Measurements from ENCODE around the gene CFAP97D2. TPM values are rescaled to one million over a fixed set of nuclear protein-coding genes. Genes with fewer than 3 reads are reported as not detected.
"Not testable (repeated sequence)": the region's sequence is repeated elsewhere in the genome, so short reads cannot be mapped to it uniquely, and the experiment has no call there.

The CFAP97D2 gene
- total RNA-seq, 6 experiments from 2014 or later = not detected

DNA sequence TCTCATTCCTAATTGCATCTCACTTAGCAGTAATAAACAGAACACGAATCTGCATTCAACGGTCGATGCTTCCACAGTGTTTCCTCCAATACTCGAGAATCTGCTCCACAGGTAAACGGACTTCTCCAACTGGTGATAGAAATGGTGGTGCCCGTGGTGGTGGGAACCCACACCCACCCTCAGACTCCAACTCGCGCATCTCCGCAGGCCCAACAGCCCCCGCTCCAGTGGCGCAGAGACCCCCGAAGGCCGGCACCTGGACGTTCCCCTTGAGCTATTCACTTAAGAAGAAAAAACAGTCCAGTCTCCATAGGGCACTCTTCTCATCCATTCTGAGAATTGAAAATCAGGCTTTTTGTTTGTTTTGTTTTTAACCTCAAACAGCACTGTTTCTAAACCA lies 32.9 kb upstream of the CFAP97D2 start:
- peak in 2 of 3 donors; percentile 29 to 31 for DNase-seq
- no peak overlapping the region for H3K4me3 ChIP-seq
- no peaks in the 10 kb centered on the region for H3K36me3 ChIP-seq
- no peaks in the 10 kb centered on the region for H3K9me3 ChIP-seq
- TF ChIP-seq, protein P1, sequence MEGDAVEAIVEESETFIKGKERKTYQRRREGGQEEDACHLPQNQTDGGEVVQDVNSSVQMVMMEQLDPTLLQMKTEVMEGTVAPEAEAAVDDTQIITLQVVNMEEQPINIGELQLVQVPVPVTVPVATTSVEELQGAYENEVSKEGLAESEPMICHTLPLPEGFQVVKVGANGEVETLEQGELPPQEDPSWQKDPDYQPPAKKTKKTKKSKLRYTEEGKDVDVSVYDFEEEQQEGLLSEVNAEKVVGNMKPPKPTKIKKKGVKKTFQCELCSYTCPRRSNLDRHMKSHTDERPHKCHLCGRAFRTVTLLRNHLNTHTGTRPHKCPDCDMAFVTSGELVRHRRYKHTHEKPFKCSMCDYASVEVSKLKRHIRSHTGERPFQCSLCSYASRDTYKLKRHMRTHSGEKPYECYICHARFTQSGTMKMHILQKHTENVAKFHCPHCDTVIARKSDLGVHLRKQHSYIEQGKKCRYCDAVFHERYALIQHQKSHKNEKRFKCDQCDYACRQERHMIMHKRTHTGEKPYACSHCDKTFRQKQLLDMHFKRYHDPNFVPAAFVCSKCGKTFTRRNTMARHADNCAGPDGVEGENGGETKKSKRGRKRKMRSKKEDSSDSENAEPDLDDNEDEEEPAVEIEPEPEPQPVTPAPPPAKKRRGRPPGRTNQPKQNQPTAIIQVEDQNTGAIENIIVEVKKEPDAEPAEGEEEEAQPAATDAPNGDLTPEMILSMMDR (IDR thresholded peaks at IDR 0.05) = no peak
- no peak for TF ChIP-seq POLR2A (IDR thresholded peaks at IDR 0.05)
- WGBS (ENCODE audit: insufficient coverage, low coverage, low lambda C conversion rate, missing lambda C conversion rate) = 89% methylated on average over 13 of the region's 14 CpGs
- no peak overlapping the region for H3K27ac ChIP-seq
- no peak for ATAC-seq
- H3K4me1 ChIP-seq = peaks cover 0 to 2% (median 0%) of the 10 kb centered on the region in 4 donors
- intact Hi-C loops (cut with DNase I) = no loop called here
- H3K27me3 ChIP-seq = no peaks in the 10 kb centered on the region

DNA sequence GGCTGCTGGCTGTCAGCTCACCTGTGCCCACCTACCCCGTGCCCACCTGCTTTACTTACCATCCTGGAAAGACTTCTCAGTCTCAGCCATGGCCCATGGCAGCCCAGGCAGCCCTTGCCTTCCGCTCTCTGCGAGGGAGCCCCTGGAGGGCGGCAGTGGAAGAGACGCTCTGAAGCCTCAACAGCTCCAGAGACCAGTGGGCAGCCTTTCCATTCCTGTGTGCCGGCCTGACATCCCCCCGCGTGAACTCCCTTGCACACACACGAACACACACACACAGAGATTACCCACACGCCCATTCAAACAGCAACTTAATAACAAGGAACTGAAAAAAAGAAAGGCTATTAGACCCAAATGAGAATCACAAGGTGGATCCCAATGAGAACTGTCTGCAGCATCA lies 32.4 kb upstream of the CFAP97D2 start:
- H3K27ac ChIP-seq = no peak overlapping the region
- H3K4me1 ChIP-seq = peaks cover 0 to 6% (median 0%) of the 10 kb centered on the region in 4 donors
- DNase-seq (peak in 2 of 3 donors; percentile 27 to 42), ATAC-seq (no peak)
- H3K4me3 ChIP-seq = no peak overlapping the region
- no peaks in the 10 kb centered on the region for H3K9me3 ChIP-seq
- 50% methylated on average over 9 of the region's 10 CpGs for WGBS (ENCODE audit: insufficient coverage, low coverage, low lambda C conversion rate, missing lambda C conversion rate)
- TF ChIP-seq, protein P1 (IDR thresholded peaks at IDR 0.05) = no peak
- TF ChIP-seq POLR2A (IDR thresholded peaks at IDR 0.05) = no peak
- no peaks in the 10 kb centered on the region for H3K27me3 ChIP-seq
- intact Hi-C loops (cut with DNase I) = no loop called here
- H3K36me3 ChIP-seq = no peaks in the 10 kb centered on the region

DNA sequence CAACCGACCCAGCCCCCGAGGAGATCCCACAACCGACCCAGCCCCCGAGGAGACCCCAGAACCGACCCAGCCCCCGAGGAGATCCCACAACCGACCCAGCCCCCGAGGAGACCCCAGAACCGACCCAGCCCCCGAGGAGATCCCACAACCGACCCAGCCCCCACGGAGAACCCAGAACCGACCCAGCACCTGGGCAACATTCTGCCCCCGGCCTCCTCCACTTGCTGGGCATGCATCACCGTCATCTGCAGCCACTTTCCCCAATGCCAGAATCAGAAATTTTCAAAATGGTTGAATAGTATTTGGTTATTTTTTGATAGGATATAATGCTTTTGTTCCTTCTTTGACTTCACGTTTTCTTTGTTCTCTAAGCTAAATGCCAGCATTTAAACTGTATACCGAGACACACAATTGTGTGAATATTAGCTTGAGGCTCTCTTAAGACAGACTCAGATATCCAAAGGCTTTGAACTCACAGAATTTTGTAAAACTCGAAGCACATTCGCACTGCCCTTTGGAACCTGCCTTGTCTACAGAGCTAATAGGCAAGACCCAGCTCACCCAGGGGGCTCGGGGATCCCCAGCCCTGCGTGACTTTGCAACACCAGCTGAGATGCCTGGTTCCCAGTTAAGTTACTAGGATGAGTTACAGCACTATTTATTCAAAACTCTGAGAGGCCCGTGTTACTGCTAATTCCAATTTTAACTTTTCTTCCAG lies 31.1 kb upstream of the CFAP97D2 start:
- ATAC-seq (no peak), DNase-seq (no peak)
- H3K27me3 ChIP-seq = no peaks in the 10 kb centered on the region
- H3K4me3 ChIP-seq = no peak overlapping the region
- 57% methylated on average over 14 of the region's 22 CpGs for WGBS (ENCODE audit: insufficient coverage, low coverage, low lambda C conversion rate, missing lambda C conversion rate)
- no peaks in the 10 kb centered on the region for H3K9me3 ChIP-seq
- H3K4me1 ChIP-seq = peaks cover 0 to 10% (median 0%) of the 10 kb centered on the region in 4 donors
- H3K36me3 ChIP-seq = no peaks in the 10 kb centered on the region
- TF ChIP-seq POLR2A (IDR thresholded peaks at IDR 0.05) = no peak
- TF ChIP-seq, protein P1 (IDR thresholded peaks at IDR 0.05) = no peak
- intact Hi-C loops (cut with DNase I) = no loop called here
- H3K27ac ChIP-seq = no peak overlapping the region

DNA sequence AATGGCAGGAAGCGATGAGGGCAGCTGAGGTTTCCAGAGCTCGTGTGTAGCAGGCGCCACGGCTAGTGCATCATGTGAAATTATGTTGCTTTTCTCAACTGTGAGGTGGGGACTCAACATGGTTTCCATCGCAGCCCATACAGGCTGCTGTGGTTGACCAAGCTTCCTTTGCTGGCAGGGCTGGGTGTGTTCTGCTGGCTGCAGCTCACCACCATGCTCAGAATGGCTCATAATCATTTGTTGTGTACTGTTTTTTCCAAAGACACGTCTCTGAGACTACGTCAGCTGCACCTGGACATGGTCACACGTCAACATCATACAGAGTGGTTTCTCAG lies 30.6 kb upstream of the CFAP97D2 start:
- Histone ChIP-seq H3K27ac (no peak overlapping the region), H3K27me3 (no peaks in the 10 kb centered on the region), H3K4me3 (no peak overlapping the region), H3K4me1 (peaks cover 0 to 10% (median 0%) of the 10 kb centered on the region in 4 donors), H3K36me3 (no peaks in the 10 kb centered on the region), H3K9me3 (no peaks in the 10 kb centered on the region)
- peak in 2 of 3 donors; percentile 28 to 50 for DNase-seq
- no peak for TF ChIP-seq POLR2A (IDR thresholded peaks at IDR 0.05)
- TF ChIP-seq, protein P1 (IDR thresholded peaks at IDR 0.05) = no peak
- ATAC-seq = peak in 3 of 4 donors; percentile 8 to 42 (median 13)
- 52% methylated on average over 8 of the region's 8 CpGs for WGBS (ENCODE audit: insufficient coverage, low coverage, low lambda C conversion rate, missing lambda C conversion rate)
- intact Hi-C loops (cut with DNase I) = no loop called here

DNA sequence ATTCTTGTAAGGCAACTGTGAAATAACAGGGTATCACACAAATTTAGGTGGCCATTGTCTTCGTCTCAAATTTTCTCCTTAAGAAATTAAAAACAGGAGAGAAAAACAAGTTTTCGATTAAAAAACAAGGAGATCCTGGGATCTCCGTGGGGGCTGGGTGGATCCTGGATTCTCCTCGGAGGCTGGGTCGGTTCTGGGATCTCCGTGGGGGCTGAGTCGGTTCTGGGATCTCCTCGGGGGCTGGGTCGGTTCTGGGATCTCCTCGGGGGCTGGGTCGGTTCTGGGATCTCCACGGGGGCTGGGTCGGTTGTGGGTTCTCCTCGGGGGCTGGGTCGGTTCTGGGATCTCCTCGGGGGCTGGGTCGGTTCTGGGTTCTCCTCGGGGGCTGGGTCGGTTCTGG lies 30.2 kb upstream of the CFAP97D2 start:
- H3K4me3 ChIP-seq; H3K27me3 ChIP-seq; ATAC-seq; intact Hi-C loops (cut with DNase I); H3K4me1 ChIP-seq; H3K9me3 ChIP-seq; H3K36me3 ChIP-seq; H3K27ac ChIP-seq: not testable (repeated sequence)
- 79% methylated on average over 11 of the region's 19 CpGs for WGBS (ENCODE audit: insufficient coverage, low coverage, low lambda C conversion rate, missing lambda C conversion rate)
- peak in 1 of 3 donors; percentile 33 for DNase-seq

Measured in right lobe of liver (tissue), 6 donors.